ENCODE data around the gene RIPK1. TPM values are rescaled to one million over a fixed set of nuclear protein-coding genes. Genes with fewer than 3 reads are reported as not detected.
A peak's percentile ranks its signal among the peaks of the same experiment; 100 is the strongest.

Gene RIPK1
- total and polyA plus RNA-seq, 2 of the 8 experiments (the other 6 are each of a cell fraction or from before 2014, with no cell fraction given) = 5.9 to 22.9 TPM

DNA sequence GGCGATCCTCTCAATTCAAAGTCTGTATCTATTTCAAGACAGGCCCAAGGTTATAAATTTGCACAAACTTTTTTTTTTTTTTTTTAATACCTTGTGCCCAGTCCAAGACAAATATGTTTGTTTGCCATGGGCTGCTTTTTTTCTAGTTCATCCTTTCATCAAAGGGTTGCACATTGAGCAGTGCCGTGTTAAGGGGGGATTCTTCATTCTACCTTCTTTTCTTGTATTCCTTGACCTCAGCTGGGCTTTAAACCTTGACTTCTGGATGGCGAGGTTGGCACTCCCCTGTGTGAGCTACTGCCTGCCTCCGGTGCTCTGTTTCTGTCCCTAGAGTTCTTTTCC lies 7.4 kb downstream of the RIPK1 start:
- H2BK20ac ChIP-seq (ENCODE audit: low read length) = 0 out of 2 replicates have a peak overlapping the region, but pooled peaks have one; percentile 68
- FAIRE-seq = no peak
- H4K8ac ChIP-seq (ENCODE audit: extremely low read depth, insufficient read depth, low read length) = no peak overlapping the region
- H4K5ac ChIP-seq (ENCODE audit: insufficient read length, low read depth, low read length) = peak overlapping the region; percentile 53
- H2BK15ac ChIP-seq (ENCODE audit: low read length) = no peak overlapping the region
- no peaks in the 10 kb centered on the region; the same call in 1 of the 2 replicates for H3K23me2 ChIP-seq (ENCODE audit: low read depth, low read length)
- peaks cover 5% of the 10 kb centered on the region; the same call in 1 of the 2 replicates for H3K79me1 ChIP-seq (ENCODE audit: low read depth, low read length)
- ChIA-PET POLR2A (ENCODE audit: partially characterized antibody) (interaction anchor here (0.8 to 2.2 kb wide), 20 partner anchors 9 to 1254 kb away, joined by 3 to 9 read pairs (median 4); no protein-coding TSS in a partner anchor), CTCF (ENCODE audit: partially characterized antibody) (interaction anchor here (0.7 to 2.7 kb wide), 12 partner anchors 10 to 867 kb away, joined by 3 to 11 read pairs (median 3); no protein-coding TSS in a partner anchor)
- H2BK12ac ChIP-seq (ENCODE audit: low read depth, low read length) = peak overlapping the region; percentile 97; the same call in 1 of the 2 replicates
- peak overlapping the region; percentile 75 for H4K91ac ChIP-seq (replicated peaks; ENCODE audit: insufficient read length, low read length)
- H3K18ac ChIP-seq (ENCODE audit: extremely low read depth, low read length) = peak overlapping the region; percentile 80
- peak overlapping the region; percentile 34 for H3K56ac ChIP-seq (replicated peaks; ENCODE audit: insufficient read length, low read depth, low read length)
- peak overlapping the region; percentile 99 for H2BK5ac ChIP-seq (ENCODE audit: low read depth, low read length)
- 30% methylated on average over 4 of the region's 4 CpGs; no CpG with 5 or more reads in 1 of the 2 experiments for WGBS, 2 experiments (ENCODE audit: extremely low coverage in 1 of 2, insufficient coverage in 1 of 2, insufficient read length in 1 of 2, insufficient replicate concordance in 2 of 2, low coverage in 1 of 2, low lambda C conversion rate in 2 of 2, missing lambda C conversion rate in 1 of 2)
- peaks cover 5 to 28% (median 13%) of the 10 kb centered on the region in 4 experiments; a peak in 6 of 7 replicates for H3K4me1 ChIP-seq (replicated peaks in 1 of 4; ENCODE audit: control insufficient read depth in 3 of 4, insufficient read depth in 4 of 4, low read length in 3 of 4)
- H2BK120ac ChIP-seq (replicated peaks; ENCODE audit: low read depth, low read length) = peak overlapping the region; percentile 94
- H3K27me3 ChIP-seq (replicated peaks in 1 of 4; ENCODE audit: control insufficient read depth in 3 of 4, extremely low read depth in 1 of 4, insufficient read depth in 3 of 4, low read length in 3 of 4) = no peaks in the 10 kb centered on the region
- H3K27ac ChIP-seq (ENCODE audit: low read depth, low read length) = peak overlapping the region; percentile 78; the same call in 1 of the 2 replicates
- no peaks in the 10 kb centered on the region for H4K20me1 ChIP-seq (replicated peaks in 1 of 2; ENCODE audit: control insufficient read depth in 1 of 2, insufficient read depth in 2 of 2, low read length in 2 of 2)
- peak overlapping the region in 1 of 4 experiments; percentile 33; a peak in 1 of 8 replicates for H3K4me3 ChIP-seq (ENCODE audit: extremely low read depth in 1 of 4, insufficient read depth in 2 of 4, low read depth in 3 of 4, low read length in 4 of 4)
- TF ChIP-seq CEBPB (IDR thresholded peaks at IDR 0.05; ENCODE audit: low read depth, low read length) (no peak), POU5F1 (IDR thresholded peaks at IDR 0.05; ENCODE audit: low read depth, low read length) (no peak), TEAD4 (IDR thresholded peaks at IDR 0.05; ENCODE audit: low read depth, low read length) (no peak), SAP30 (IDR thresholded peaks at IDR 0.05; ENCODE audit: insufficient read depth, insufficient replicate concordance, low read length) (no peak)
- H3K14ac ChIP-seq (ENCODE audit: insufficient read length) = no peak overlapping the region
- H3K9ac ChIP-seq (replicated peaks in 1 of 4; ENCODE audit: extremely low read depth in 1 of 4, low read depth in 3 of 4, low read length in 3 of 4) = no peak overlapping the region; a peak in 1 of 7 replicates
- H2AK5ac ChIP-seq (ENCODE audit: low read depth, low read length) = no peak overlapping the region; the same call in 1 of the 2 replicates
- H3K4me2 ChIP-seq (ENCODE audit: insufficient read depth in 1 of 2, low read depth in 2 of 2, low read length in 2 of 2) = peak overlapping the region; percentile 49 to 67; a peak in 3 of 4 replicates
- peaks cover 0 to 35% (median 14%) of the 10 kb centered on the region in 4 experiments; a peak in 6 of 8 replicates for H3K36me3 ChIP-seq (ENCODE audit: control insufficient read depth in 2 of 4, insufficient read depth in 4 of 4, low read length in 3 of 4)
- H3K23ac ChIP-seq (ENCODE audit: insufficient read length) = no peak overlapping the region
- H3K4ac ChIP-seq (replicated peaks; ENCODE audit: insufficient read length, low read depth, low read length) = peak overlapping the region; percentile 96
- H3K9me3 ChIP-seq (ENCODE audit: insufficient read depth in 2 of 2, low read depth in 1 of 2, low read length in 1 of 2) = peaks cover 0 to 5% of the 10 kb centered on the region in 2 experiments; a peak in 2 of 4 replicates
- H3K79me2 ChIP-seq (ENCODE audit: control insufficient read depth in 1 of 2, insufficient read depth in 2 of 2, low read length in 2 of 2) = peaks cover 3 to 45% of the 10 kb centered on the region in 2 experiments; a peak in 2 of 4 replicates
- no peak for DNase-seq (ENCODE audit: low read depth in 1 of 2, low spot score in 2 of 2)
- H2AFZ ChIP-seq (ENCODE audit: low read length) = no peak overlapping the region
